Nephron progenitor cell (in vitro differentiated cells): ENCODE results near the gene JOSD2.

Source experiments
- DNase-seq: peaks from one replicate; pipeline ENCODE4 v3.0.0; 2021
- H3K27ac Mint-ChIP-seq: 2 replicates; pipeline ENCODE4 v1.8.0; 2021; ENCODE audit warnings: mild to moderate bottlenecking, moderate library complexity, mixed read lengths
- H3K27me3 Mint-ChIP-seq: 2 replicates; pipeline ENCODE4 v1.8.0; 2021; ENCODE audit warnings: mild to moderate bottlenecking, low read depth, mixed read lengths; ENCODE audit not compliant: poor library complexity
- H3K36me3 Mint-ChIP-seq: 2 replicates; pipeline ENCODE4 v1.8.0; 2021; ENCODE audit warnings: low read depth, mixed read lengths
- H3K4me1 Mint-ChIP-seq: 2 replicates; pipeline ENCODE4 v1.8.0; 2021; ENCODE audit warnings: mixed read lengths
- H3K4me3 Mint-ChIP-seq: 2 replicates; pipeline ENCODE4 v1.8.0; 2021; ENCODE audit warnings: mild to moderate bottlenecking, moderate library complexity, mixed read lengths
- H3K9me3 Mint-ChIP-seq: 2 replicates; pipeline ENCODE4 v1.8.0; 2021; ENCODE audit warnings: mild to moderate bottlenecking, moderate library complexity, mixed read lengths
- CTCF ChIP-seq: fragments of 200-600 bp; sonication (generic); IDR thresholded peaks from 2 replicates; pipeline ENCODE4 v1.5.0; 2021; ENCODE audit warnings: antibody characterized with exemption

The JOSD2 gene

DNA sequence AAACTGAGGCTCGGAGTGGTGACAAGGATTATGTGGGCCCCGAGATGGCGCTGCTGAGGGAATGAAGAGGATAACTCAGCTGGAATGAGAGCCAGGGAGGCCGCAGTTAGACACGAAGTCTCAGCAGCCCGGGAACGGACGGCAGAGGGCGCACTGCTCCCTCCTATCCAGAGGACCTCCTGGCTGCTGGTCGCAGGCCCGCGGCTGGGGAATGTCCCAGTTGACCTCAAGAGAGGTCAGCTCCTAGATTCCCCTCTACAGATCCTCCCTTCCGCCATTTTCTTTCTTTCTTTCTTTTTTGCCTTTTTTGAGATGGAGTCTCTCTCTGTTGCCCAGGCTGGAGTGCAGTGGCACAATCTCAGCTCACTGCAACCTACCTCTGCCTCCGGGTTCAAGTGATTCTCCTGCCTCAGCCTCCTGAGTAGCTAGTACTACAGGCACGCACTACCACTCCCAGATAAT lies 26.8 kb upstream of the JOSD2 start:
- DNase-seq = peak; percentile 94
- H3K4me1 Mint-ChIP-seq = peaks cover 24% of the 10 kb centered on the region
- H3K27me3 Mint-ChIP-seq = peaks cover 22% of the 10 kb centered on the region
- TF ChIP-seq CTCF = peak; percentile 88
- no peak overlapping the region for H3K27ac Mint-ChIP-seq
- H3K36me3 Mint-ChIP-seq = peaks cover 12% of the 10 kb centered on the region
- H3K4me3 Mint-ChIP-seq = no peak overlapping the region
- H3K9me3 Mint-ChIP-seq = peaks cover 13% of the 10 kb centered on the region

GRCh38 chr19:50537306-50537685 lies 26.3 kb upstream of the JOSD2 start:
- Mint-ChIP-seq H3K27me3 (peaks cover 23% of the 10 kb centered on the region), H3K9me3 (peaks cover 18% of the 10 kb centered on the region), H3K27ac (no peak overlapping the region), H3K4me1 (peaks cover 24% of the 10 kb centered on the region), H3K36me3 (peaks cover 17% of the 10 kb centered on the region), H3K4me3 (no peak overlapping the region)
- DNase-seq = no peak
- no peak for TF ChIP-seq CTCF

DNA sequence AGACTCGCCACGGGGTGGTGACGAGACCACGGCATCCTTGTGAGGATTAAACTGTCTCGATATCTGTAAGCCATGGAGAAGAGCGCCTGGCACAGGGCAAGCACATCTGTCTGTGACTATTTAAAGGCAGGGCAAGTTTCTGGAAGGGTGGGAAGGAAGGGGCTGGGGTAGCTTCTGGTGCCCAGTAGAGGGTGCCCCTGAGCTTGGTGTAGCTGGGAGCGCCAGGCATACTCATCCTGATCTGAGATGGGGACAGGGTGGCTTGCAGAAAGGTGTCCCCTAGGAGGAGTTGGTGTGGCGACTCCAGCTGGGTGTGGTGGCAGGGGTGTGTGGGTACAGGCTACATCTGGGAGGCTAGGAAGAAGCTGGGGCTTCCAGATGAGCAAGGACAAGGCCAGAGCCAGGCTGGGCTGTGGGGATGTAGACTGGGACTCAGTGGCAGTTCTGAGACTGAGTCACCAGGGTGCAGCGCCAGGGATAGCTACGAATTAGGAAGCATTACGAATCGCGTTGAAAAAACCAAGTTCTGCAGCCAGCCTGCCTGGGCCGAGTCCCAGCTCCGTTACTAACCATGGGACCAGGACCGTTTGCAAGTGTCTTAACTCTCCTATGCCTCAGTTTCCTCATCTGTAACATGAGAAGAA lies 25.8 kb upstream of the JOSD2 start:
- H3K9me3 Mint-ChIP-seq = peaks cover 20% of the 10 kb centered on the region
- no peak for DNase-seq
- peaks cover 21% of the 10 kb centered on the region for H3K4me1 Mint-ChIP-seq
- no peak for TF ChIP-seq CTCF
- H3K27me3 Mint-ChIP-seq = peaks cover 24% of the 10 kb centered on the region
- H3K27ac Mint-ChIP-seq = no peak overlapping the region
- no peak overlapping the region for H3K4me3 Mint-ChIP-seq
- H3K36me3 Mint-ChIP-seq = peaks cover 19% of the 10 kb centered on the region

GRCh38 chr19:50535672-50536187 lies 24.7 kb upstream of the JOSD2 start:
- no peak overlapping the region for H3K4me3 Mint-ChIP-seq
- H3K27ac Mint-ChIP-seq = no peak overlapping the region
- H3K36me3 Mint-ChIP-seq = peaks cover 19% of the 10 kb centered on the region
- no peak for TF ChIP-seq CTCF
- peaks cover 25% of the 10 kb centered on the region for H3K27me3 Mint-ChIP-seq
- no peak for DNase-seq
- H3K4me1 Mint-ChIP-seq = peaks cover 18% of the 10 kb centered on the region
- H3K9me3 Mint-ChIP-seq = peaks cover 20% of the 10 kb centered on the region

- no peak overlapping the region for H3K4me3 Mint-ChIP-seq
- no peak for DNase-seq
- peaks cover 29% of the 10 kb centered on the region for H3K27me3 Mint-ChIP-seq
- H3K4me1 Mint-ChIP-seq = peaks cover 22% of the 10 kb centered on the region
- H3K36me3 Mint-ChIP-seq = peaks cover 19% of the 10 kb centered on the region
- H3K27ac Mint-ChIP-seq = no peak overlapping the region
- TF ChIP-seq CTCF = no peak
- peaks cover 20% of the 10 kb centered on the region for H3K9me3 Mint-ChIP-seq
Observed at GRCh38 chr19:50534478-50534877, 23.5 kb upstream of the JOSD2 start.

- H3K4me1 Mint-ChIP-seq = peaks cover 22% of the 10 kb centered on the region
- TF ChIP-seq CTCF = no peak
- peaks cover 20% of the 10 kb centered on the region for H3K9me3 Mint-ChIP-seq
- DNase-seq = no peak
- no peak overlapping the region for H3K27ac Mint-ChIP-seq
- H3K4me3 Mint-ChIP-seq = no peak overlapping the region
- H3K36me3 Mint-ChIP-seq = peaks cover 19% of the 10 kb centered on the region
- peaks cover 34% of the 10 kb centered on the region for H3K27me3 Mint-ChIP-seq
Observed at GRCh38 chr19:50532952-50533351, 22.0 kb upstream of the JOSD2 start.
